Lower leg skin (tissue), 3 donors: Measurements from ENCODE around the gene KDM4B.

Experiments
- POLR2A ChIP-seq, 2 donors: fragments of 450-650 bp; IDR thresholded peaks; one replicate each; pipeline ENCODE4 v1.6.1; 2016 to 2017; ENCODE audit warnings: antibody characterized with exemption in 2 of 2, mild to moderate bottlenecking in 1 of 2, moderate library complexity in 1 of 2
- TF ChIP-seq, protein P1 (sequence below), 3 donors: fragments of 450-650 bp; IDR thresholded peaks; one replicate each; pipeline ENCODE4 v1.5.1; 2016; ENCODE audit warnings: antibody characterized with exemption in 3 of 3, mild to moderate bottlenecking in 3 of 3, moderate library complexity in 2 of 3

DNA sequence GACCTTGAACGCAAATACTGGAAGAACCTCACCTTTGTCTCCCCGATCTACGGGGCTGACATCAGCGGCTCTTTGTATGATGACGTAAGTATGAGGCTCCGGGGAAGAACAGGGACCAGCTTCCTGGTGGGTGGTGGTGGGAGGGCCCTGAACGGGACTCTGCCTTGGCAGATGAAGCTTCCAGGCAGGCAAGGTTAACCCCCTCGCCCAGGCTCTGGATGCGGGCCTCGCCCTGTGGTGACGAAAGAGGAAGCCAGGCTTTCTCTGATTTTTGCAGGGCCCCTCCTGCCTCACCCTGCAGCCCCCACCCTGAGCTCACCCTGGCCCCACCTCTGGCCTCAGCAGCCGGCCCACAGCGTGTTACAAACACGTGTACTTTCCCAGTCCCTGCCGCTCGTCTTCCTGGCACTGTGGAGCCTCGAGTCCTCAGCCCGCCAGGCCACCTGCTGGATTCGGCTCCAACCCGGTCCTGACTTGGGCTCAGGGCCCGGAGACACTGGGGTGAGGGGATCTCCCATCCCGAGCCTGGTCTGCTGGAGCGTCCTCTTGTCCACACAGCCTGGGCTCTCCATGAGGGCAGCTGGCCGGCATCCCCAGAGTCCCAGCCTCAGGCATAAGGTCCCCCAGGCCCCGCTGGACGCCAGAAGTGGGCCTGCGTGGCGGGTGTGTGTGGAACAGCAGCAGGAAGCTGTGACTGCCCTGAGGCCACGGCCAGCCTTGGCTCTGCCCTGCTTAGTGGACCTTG lies 72.4 kb downstream of the KDM4B start:
- TF ChIP-seq POLR2A (IDR thresholded peaks at IDR 0.05), result no peak
- TF ChIP-seq, protein P1, sequence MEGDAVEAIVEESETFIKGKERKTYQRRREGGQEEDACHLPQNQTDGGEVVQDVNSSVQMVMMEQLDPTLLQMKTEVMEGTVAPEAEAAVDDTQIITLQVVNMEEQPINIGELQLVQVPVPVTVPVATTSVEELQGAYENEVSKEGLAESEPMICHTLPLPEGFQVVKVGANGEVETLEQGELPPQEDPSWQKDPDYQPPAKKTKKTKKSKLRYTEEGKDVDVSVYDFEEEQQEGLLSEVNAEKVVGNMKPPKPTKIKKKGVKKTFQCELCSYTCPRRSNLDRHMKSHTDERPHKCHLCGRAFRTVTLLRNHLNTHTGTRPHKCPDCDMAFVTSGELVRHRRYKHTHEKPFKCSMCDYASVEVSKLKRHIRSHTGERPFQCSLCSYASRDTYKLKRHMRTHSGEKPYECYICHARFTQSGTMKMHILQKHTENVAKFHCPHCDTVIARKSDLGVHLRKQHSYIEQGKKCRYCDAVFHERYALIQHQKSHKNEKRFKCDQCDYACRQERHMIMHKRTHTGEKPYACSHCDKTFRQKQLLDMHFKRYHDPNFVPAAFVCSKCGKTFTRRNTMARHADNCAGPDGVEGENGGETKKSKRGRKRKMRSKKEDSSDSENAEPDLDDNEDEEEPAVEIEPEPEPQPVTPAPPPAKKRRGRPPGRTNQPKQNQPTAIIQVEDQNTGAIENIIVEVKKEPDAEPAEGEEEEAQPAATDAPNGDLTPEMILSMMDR (IDR thresholded peaks at IDR 0.05), result no peak
